Measurements from ENCODE around the gene NEK6.

- TF ChIP-seq CHD2 (IDR thresholded peaks at IDR 0.05; ENCODE audit: low read length, partially characterized antibody) (no peak), CTCF (IDR thresholded peaks at IDR 0.05) (no peak), HMGXB4 (CRISPR knock-in tag; IDR thresholded peaks at IDR 0.05; ENCODE audit: borderline replicate concordance) (no peak), ELK1 (IDR thresholded peaks at IDR 0.05; ENCODE audit: low read depth, low read length) (no peak), KDM5A (IDR thresholded peaks at IDR 0.05) (no peak), JUNB (IDR thresholded peaks at IDR 0.05) (no peak), CEBPB (IDR thresholded peaks at IDR 0.05) (no peak), MAFK (IDR thresholded peaks at IDR 0.05; ENCODE audit: partially characterized antibody) (no peak)
Measured at GRCh38 chr9:124355941-124356744, 98.4 kb downstream of the NEK6 start.
